IPS-18c (cell line): ENCODE results near the gene CTIF.

Experiments
- H3K4me3 ChIP-seq: 2 replicates; pipeline ENCODE4 v1.7.0; 2013; ENCODE audit warnings: low read depth, mild to moderate bottlenecking, low read length, moderate library complexity; ENCODE audit not compliant: insufficient read depth
- H3K9me3 ChIP-seq: one replicate; pipeline ENCODE4 v1.6.1; 2013; ENCODE audit warnings: mild to moderate bottlenecking, low read length, moderate library complexity; ENCODE audit not compliant: control insufficient read depth, insufficient read depth

The CTIF gene

DNA sequence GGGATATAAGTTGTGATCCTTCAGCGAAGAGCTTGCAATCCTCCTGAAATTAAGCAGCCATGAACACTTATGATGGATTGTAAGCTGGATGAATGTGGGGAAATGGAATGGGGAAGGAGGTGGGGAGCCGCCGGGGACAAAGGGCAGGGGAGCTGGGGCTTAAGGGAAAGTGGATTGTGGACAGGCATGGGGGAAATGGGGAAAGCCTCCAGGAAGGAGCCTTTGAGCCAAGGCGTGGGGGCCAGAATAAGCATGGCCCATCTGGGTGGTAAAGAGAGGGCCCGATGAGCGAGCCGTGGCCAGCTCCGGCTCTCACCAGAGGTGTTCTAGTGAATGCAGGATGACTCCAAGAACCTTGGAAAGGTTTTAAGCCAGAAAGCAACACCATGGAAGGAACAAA is 288.0 kb downstream of the CTIF start:
- H3K9me3 ChIP-seq = no peaks in the 10 kb centered on the region
- H3K4me3 ChIP-seq = no peak overlapping the region

DNA sequence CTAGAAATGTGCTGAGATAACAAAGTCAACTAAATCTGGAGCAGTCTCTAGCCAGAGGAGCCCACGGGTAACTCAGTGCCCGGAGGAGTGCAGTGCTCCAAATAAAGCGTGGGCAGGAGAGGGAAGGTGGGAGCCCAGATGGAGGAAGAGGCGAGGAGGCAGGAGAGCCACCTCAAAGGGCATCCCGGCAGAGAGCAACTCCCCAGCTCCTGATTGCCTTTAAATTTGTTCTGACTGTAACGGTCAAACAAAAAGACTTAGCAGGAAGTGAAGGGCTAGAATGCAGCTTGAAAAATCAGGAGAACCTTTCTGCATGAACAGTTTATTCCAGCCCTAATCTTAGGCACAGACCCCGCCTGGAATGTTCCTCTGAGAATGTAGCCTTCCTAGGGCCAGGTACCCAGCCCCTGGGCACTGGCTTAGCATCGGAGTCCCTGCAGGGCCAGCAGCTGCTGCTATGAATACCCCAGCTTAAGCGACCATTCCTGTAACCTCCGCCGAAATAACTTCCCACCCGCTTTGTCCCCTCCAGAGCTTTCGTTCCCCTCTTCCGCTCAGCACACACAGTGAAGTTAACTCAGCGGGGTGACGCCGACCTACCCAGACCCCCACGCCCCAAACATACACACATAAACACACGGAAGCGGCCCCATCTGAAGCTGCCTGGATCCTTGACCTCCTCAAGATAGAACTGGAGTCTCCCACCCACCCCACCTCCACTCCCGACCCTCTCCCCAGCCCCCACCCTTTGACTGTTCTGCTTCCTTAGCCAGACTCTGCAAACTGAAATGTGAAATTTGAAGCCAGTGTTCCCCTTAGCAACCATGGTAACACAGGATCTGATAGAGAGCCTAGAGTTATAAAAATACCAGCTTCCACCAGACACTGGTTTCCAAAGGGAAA is 288.7 kb downstream of the CTIF start:
- no peaks in the 10 kb centered on the region for H3K9me3 ChIP-seq
- H3K4me3 ChIP-seq = no peak overlapping the region; the same call in none of the 2 replicates

DNA sequence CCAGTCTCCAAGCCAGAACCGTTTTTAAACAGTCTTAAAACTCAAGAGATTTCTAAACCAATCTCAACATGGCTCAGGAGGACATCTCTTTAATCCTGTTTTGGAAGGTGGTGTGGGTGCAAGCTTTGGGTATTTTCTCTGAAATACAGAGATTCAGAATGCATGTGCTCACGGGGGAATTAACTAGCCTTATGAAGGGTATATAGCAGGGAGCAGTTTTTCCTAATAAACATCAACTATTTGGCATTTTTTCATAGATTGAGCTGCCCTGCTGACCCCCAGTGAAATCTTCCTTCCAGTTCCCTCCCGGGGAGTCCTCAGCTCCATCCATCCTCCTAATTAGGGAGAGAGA is 289.3 kb downstream of the CTIF start:
- H3K9me3 ChIP-seq = no peaks in the 10 kb centered on the region
- H3K4me3 ChIP-seq = no peak overlapping the region; the same call in 1 of the 2 replicates

DNA sequence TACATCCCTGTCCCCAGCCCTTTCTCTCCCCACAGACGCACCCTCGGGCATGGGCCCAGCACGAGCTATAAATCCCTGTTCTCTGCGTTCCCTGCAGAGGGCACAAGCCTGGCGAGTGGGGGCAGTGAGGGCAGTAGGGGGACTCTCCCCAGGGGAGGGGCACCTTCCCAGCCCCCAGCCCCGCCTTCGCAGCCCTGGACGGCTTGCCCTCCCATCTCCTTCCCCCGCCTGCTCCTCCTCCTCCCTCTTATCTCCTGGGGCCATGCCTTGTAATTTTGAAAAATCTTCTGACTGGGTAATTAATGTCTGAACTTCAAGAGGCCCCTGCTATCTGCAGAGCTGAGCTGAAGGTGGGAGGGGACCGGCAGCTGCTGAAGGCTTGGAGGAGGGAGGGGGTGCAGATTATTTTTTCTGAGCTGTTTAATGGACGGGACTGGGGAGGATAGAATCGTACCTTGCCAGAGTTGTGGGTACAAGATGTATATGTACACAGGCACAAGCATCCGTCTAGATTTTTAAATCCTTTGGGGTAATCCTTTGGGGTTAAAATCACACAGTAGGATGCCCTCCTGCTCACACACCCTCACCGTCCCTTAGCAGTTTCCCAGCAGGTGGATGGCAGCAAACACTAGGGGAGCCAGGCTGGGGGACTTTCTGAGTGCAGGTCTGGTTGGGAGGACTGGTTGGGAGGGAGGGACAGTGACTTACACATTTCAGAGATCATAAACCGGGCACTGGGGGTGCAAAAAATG is 290.0 kb downstream of the CTIF start:
- no peak overlapping the region for H3K4me3 ChIP-seq
- H3K9me3 ChIP-seq = no peaks in the 10 kb centered on the region

DNA sequence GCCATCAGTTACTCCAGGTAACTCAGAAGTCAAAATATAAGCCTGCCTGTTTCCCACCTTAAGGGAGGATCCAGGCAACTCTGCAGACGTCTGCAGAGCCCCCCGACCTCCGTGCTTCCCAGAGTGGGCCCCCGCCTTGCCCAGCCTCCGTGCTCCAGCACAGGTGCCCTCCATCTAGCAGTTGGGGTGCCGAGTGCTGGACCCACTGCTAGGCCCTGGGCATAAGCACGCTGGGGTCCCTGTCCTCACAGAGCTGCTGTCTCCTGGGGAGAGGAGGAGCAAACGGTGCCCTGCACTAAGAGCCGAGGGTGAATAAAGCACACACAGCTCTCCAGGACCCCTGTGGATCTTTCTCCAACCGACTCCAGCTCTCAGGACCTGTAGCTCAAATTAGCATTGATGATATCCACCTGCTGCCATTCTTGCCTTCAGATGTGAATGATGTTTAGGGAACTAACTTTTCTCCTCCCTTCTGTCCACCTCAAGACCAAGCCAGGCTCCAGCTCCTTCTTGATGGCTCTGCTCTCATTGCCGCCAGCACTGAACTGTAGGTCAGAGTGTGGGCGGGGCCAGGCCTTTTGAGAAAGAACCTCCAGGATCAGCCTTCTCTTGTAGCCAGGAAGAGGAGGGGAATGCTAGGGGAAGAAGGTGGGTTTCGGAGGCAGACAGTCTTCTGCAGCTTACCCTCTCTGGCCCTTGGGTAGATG is 290.8 kb downstream of the CTIF start:
- H3K4me3 ChIP-seq = no peak overlapping the region
- H3K9me3 ChIP-seq = no peaks in the 10 kb centered on the region

DNA sequence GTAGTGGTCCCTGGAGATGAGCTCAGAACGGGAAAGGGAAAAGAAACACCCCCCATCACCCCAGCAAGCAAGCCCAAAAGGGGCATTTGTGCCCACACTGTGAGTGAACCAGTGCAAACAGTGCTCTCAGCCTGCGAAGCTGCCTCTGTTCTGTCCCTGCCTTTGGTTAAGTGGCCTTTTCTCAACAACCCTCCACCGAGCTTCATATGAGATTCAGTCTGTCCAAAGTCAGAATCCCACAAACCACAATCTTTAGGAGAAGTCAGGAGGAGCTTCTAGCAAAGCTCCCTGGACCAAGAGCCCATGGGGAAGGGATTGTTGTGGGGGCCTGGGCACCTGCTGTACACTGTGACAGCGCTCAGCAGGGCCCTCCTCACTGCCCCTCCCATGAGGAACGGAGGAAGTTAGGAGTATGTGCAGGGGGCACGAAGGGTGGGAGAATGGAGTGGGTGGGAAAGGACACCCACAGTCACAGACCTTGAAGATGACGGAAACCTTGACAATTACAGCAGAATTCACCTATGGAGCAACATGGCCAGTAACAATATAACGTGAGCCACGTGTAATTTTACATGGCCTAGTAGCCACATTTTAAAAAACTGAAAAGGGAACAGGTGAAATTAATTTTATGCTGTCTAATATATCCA is 292.4 kb downstream of the CTIF start:
- Histone ChIP-seq H3K9me3 (no peaks in the 10 kb centered on the region), H3K4me3 (no peak overlapping the region)

DNA sequence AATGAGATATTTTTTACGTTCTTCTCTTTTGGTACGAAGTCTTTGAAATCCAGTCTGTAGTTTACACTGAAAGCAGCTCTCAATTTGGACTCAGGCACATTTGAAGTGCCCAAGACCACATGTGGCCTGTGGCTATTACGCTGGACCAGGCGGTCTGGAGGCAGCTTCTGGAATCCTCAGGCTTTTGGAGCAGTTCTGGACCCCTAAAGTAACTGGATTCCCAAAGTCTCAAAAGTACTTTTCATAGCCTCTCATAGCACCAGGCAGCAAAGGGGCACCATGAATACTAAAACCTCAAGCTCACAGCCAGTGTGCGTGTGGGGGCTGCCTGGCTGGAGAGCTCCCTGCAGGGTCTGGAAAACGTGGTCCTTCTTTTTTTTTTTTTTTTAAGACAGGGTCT is 293.0 kb downstream of the CTIF start:
- no peak overlapping the region for H3K4me3 ChIP-seq

DNA sequence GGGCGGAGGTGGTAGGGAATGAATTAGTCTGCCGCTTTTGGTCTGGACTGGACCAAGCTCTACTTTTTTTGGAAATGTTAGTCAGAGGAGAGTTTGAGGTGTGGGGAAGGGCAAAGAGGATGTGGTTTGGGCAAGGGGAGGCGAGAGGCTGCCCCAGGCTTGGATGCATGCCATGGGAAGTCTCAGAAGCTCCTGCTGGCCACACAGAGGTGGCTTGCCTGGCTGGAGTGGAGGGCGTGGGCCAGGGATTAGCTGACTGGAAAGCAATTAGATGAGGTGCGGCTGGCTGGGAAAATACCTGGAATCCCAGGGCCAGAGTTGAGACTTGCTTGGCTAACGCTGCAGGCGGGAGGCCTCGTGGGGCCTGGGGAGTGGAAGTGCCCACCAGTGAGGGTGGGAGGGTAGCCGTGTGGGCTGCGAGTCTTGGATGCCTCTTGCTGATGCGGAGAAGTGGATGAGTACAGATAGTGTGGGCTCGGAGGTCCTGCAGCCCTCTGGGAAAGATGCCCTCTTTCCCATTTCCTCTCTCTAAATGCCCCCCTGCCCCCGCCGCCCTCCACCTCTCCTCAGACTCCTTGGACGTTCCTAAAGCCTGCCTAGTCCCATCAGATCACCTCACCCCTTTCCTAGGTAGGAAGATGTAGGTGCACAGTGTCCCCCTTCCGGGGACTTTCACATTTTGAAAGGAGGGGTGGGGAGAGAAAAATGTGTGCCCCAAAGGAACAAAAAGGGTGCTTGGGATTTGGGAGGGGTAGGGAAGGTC is 294.3 kb downstream of the CTIF start:
- Histone ChIP-seq H3K9me3 (no peaks in the 10 kb centered on the region), H3K4me3 (no peak overlapping the region)

More for the DNA sequence above, 293.0 kb downstream of the CTIF start:
- no peaks in the 10 kb centered on the region for H3K9me3 ChIP-seq

DNA sequence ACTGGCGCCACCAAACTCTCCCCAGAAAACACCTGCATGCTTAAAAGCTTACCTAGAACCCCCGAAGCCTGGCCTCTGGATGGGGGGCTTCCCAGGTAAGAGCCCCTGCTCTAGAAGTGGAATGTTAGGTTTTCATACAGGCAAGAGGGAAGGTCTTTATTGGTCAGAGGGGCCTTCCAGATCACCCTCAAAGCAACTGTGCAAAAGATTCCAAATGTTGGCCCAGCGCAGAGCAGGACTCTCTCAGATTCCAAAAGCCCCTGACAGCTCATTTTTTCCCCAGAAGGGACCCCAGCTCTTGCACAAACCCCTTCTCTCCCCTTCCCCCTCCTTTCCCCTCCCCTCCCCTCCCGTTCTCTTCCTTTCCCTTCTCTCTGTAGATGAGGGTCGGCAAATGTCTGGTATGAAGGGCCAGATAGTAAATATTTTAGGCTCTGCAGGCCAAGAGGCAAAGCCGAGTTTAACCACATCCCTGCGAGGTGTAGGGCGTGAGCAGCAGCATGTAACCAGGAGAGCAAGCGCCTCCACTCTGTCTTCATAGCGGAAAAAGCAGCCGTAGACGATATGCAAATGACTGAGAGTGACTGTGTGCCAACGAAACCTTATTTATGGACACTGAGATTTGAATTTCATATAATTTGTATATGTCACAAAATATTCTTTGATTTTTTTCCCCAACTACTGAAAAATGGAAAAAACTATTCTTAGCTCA is 295.0 kb downstream of the CTIF start:
- Histone ChIP-seq H3K4me3 (no peak overlapping the region), H3K9me3 (no peaks in the 10 kb centered on the region)

DNA sequence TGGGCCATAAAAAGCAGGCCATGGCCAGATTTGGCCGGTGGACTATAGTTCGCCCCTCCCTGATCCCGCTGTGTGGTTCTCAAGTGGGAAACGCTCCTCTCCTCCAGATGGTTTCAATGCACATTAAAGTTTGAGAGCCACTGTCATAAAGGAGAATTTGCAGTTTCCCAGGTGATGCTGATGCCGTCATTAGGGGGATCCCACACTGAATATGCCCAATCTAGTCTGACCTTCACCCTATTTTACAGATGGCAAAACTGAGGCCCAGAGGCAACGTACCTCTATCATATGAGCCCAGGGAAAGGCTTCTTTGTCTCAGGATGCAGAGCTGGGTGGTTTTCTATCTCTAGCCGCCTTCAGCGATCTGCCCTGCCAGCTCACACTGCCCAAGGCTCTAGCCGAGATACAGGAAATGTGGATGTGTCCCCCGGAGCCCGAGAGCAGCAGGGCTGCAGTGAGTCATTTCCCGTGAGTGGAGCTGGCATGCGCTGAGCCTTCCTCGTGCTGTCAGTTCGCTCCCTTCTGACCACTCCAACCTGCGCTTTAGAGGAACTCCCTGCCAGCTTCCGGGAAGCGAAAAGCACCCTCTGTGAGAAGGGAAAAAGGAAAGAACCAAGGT is 295.7 kb downstream of the CTIF start:
- H3K4me3 ChIP-seq = no peak overlapping the region

DNA sequence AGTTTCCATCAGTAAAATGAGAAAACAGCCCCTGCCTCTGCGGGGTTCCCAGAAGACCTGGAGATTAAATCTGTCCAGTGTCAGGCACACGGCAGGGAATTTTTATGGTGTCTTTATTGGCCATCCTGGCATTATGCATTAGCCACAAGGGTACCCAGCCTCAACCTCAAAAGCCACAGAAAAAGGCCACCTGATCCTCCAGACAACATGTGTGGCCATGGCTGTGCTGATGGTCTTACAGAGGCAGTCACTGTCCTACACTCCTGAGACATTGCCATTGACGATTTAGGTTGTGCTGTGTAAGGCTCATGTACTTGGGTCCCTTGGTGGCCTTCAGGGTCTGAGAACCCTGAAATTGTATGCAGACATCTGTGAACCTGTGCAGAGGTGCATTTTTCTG is 296.3 kb downstream of the CTIF start:
- H3K4me3 ChIP-seq = no peak overlapping the region
- H3K9me3 ChIP-seq = no peaks in the 10 kb centered on the region

More for the DNA sequence above, 295.7 kb downstream of the CTIF start:
- no peaks in the 10 kb centered on the region for H3K9me3 ChIP-seq

DNA sequence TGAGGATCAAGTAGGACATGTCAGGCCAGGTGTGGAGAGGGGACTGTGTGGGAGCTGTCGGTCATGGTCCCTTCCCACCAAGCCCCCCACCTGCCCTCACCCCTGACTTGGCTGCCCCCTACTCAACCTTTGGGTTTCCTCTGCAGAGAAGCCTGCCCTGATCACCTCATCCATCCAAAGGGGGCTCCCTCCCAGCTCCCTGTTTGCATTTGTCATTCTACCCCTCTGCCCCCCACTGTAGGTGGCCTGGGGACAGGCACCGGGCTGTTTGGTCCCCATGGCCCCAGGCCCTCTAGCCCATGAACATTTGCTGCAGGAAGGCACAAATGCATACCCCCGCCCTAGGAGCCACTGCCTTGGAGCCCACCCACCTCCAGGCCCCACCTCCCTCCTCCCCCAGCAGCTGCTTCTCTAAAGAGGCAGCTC is 296.9 kb downstream of the CTIF start:
- Histone ChIP-seq H3K4me3 (no peak overlapping the region), H3K9me3 (no peaks in the 10 kb centered on the region)

DNA sequence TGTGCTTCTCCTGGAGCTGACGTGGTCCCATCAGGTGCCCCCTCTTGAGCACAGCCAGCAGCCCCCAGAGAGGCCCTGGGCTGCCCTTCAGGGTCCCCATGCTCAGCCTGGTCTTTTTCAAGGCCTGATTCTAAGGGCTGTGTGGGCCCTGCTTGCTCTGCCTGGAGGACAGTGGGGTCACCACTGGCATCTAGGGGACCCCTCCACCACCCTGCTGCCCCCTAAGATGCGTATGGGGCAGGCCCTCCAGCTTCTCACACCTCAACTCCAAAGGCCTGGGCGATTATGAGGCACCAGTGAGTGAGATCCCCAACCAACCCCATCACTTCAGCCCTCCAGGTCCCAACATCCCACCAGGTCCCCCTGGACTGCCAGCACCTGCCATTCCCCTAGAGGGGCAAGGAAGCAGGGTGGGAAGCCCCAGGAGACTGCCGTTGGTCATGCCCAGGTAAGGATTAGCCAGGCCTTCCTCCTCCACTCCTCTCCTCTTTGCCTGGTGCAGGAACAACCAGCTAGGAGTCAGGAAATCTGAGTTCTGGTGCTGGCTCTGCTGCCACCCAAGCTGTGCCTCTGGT is 297.5 kb downstream of the CTIF start:
- Histone ChIP-seq H3K4me3 (no peak overlapping the region), H3K9me3 (no peaks in the 10 kb centered on the region)

DNA sequence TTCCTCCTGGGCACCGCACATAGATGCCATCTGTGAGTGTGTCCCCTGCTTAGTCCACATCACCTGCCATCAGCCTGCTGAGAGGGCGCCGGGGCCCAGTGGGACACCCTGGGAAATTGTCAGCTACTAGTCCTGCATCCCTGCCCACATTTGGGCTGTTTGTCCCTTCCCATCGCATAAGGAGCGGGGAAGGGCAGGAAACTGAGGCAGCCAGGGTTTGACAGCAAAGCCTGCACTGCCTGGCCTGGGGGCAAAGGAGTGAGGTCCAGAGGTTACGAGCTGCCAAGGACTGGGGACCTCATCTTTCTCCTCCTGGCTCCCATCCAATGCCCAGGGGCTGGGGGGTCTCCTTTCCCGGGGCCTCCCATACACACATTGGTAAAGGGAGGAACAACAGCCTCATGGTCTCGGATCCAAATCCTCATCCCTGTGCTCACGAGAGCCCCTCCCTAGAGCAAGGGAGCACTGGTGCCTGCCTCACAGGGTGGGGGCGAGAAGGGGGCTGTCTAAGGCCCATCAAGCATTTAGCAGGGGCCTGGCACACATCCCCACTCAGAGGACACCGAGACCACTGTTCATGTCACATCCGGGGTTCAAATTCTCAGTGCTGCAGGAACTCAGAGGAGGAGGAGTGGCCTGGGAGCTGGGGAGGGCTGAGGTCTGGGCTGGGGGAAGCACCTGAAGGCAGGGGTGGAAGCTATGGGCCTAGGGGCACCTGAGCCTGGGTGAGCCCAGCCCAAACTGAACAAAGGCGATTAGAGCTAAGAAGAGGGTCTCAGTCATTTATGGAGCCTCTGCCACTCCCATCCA is 298.2 kb downstream of the CTIF start:
- Histone ChIP-seq H3K9me3 (no peaks in the 10 kb centered on the region), H3K4me3 (no peak overlapping the region)

DNA sequence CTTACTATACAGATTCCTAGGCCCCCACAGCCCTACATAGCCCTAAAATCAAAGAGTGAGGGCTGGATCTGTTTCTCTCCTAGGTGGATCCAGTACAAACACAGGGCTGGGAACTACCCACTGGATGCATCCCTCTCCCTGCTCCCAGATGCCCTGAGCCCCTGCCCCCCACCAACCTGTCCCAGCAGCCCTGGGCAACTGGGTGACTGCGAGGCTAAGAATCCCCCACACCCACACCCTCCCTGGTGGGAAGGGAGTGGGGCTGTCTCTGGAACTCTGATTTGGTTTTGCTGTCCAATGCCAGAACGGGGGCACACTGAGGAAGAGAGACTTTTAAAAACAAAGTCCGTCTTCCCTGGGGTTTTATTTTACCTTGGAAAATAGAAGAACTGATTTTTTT is 298.8 kb downstream of the CTIF start:
- H3K9me3 ChIP-seq = no peaks in the 10 kb centered on the region
- no peak overlapping the region for H3K4me3 ChIP-seq
